Mucosa of rectum (tissue), 2 donors: ENCODE results near the gene SDCBP2.

ENCODE experiments used
- H3K27ac ChIP-seq, 2 donors: one replicate each; pipeline ENCODE4 v1.7.0; 2013; ENCODE audit warnings: inconsistent platforms in 2 of 2, low read depth in 2 of 2, low read length in 2 of 2
- H3K27me3 ChIP-seq, 2 donors: one replicate each; pipeline ENCODE4 v1.7.0; 2013; ENCODE audit warnings: low read length in 2 of 2; ENCODE audit not compliant: control insufficient read depth in 2 of 2, insufficient read depth in 2 of 2
- H3K36me3 ChIP-seq, 2 donors: one replicate each; pipeline ENCODE4 v1.7.0; 2013; ENCODE audit warnings: low read length in 2 of 2; ENCODE audit not compliant: control insufficient read depth in 2 of 2, insufficient read depth in 2 of 2
- H3K4me1 ChIP-seq, 2 donors: one replicate each; pipeline ENCODE4 v1.7.0; 2013; ENCODE audit warnings: low read length in 2 of 2, mild to moderate bottlenecking in 1 of 2; ENCODE audit not compliant: control insufficient read depth in 2 of 2, insufficient read depth in 2 of 2
- H3K4me3 ChIP-seq, 2 donors: one replicate each; pipeline ENCODE4 v1.7.0; 2013; ENCODE audit warnings: low read length in 2 of 2
- H3K9ac ChIP-seq, 2 donors: one replicate each; pipeline ENCODE4 v1.7.0; 2013; ENCODE audit warnings: low read length in 2 of 2, low read depth in 1 of 2, mild to moderate bottlenecking in 1 of 2
- H3K9me3 ChIP-seq, 2 donors: one replicate each; pipeline ENCODE4 v1.7.0; 2013; ENCODE audit warnings: low read length in 2 of 2; ENCODE audit not compliant: control insufficient read depth in 2 of 2
- donor health status: healthy.
- donor health status: Normal muscosa, but diverticular disease.

SDCBP2 gene

DNA sequence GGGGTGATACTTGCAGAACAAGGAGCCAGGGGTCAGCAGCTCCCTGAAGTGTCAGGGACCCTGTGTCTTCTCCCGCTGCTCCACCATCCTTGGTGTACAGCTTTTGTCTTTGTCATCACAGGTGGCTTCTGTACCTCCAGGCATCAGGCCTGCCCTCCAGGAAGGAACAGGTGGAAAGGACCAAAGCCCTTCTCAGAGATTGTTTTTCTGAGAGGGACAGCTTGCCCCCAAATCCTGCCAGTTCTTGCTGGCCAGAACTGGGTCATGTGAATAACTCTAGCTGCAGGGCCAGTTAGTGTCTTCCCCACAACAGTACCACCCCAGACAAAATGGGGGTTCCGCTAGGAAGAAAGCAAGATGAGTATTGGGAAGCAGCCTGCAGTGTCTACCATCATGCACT is 31.5 kb downstream of the SDCBP2 start:
- Histone ChIP-seq H3K27me3 (no peaks in the 10 kb centered on the region), H3K9me3 (no peaks in the 10 kb centered on the region)

GRCh38 chr20:1296922-1297321 is 32.0 kb downstream of the SDCBP2 start:
- no peaks in the 10 kb centered on the region for H3K27me3 ChIP-seq
- no peaks in the 10 kb centered on the region for H3K36me3 ChIP-seq
- no peak overlapping the region for H3K9ac ChIP-seq
- no peaks in the 10 kb centered on the region for H3K9me3 ChIP-seq
- no peak overlapping the region for H3K27ac ChIP-seq
- H3K4me3 ChIP-seq: no peak overlapping the region
- H3K4me1 ChIP-seq: no peaks in the 10 kb centered on the region

More for the DNA sequence above, 31.5 kb downstream of the SDCBP2 start:
- Histone ChIP-seq H3K4me3 (no peak overlapping the region), H3K4me1 (no peaks in the 10 kb centered on the region), H3K27ac (no peak overlapping the region), H3K36me3 (no peaks in the 10 kb centered on the region), H3K9ac (no peak overlapping the region)

- H3K4me3 ChIP-seq: no peak overlapping the region
- no peaks in the 10 kb centered on the region for H3K9me3 ChIP-seq
- no peak overlapping the region for H3K9ac ChIP-seq
- H3K36me3 ChIP-seq: no peaks in the 10 kb centered on the region
- H3K27ac ChIP-seq: no peak overlapping the region
- no peaks in the 10 kb centered on the region for H3K4me1 ChIP-seq
- H3K27me3 ChIP-seq: no peaks in the 10 kb centered on the region
Observed at GRCh38 chr20:1296117-1296610, 32.8 kb downstream of the SDCBP2 start.

- no peaks in the 10 kb centered on the region for H3K4me1 ChIP-seq
- no peak overlapping the region for H3K4me3 ChIP-seq
- no peak overlapping the region for H3K27ac ChIP-seq
- H3K9me3 ChIP-seq: no peaks in the 10 kb centered on the region
- no peaks in the 10 kb centered on the region for H3K27me3 ChIP-seq
- no peak overlapping the region for H3K9ac ChIP-seq
- no peaks in the 10 kb centered on the region for H3K36me3 ChIP-seq
Observed at GRCh38 chr20:1295276-1295930, 33.5 kb downstream of the SDCBP2 start.

DNA sequence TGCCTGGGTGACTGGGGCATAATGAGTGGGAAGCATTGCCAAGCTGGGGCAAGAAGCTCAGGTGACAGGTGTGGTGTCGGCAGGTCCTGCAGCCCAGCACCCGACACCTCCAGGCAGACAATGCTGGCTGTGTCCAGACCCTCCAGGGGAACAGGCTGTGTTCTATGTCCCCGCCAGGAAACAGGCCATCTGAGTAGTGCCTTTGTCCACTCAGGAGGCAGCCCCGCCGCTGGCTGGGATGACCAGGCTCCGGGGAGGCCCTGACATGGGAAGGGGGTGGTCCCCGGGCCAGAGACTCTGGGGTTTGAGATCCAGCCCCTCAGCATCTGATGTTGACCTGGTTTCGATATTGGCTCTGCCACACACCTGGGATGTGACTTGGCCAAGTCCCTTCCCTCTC is 34.4 kb downstream of the SDCBP2 start:
- no peaks in the 10 kb centered on the region for H3K36me3 ChIP-seq
- no peak overlapping the region for H3K9ac ChIP-seq
- no peak overlapping the region for H3K4me3 ChIP-seq
- no peaks in the 10 kb centered on the region for H3K27me3 ChIP-seq
- no peaks in the 10 kb centered on the region for H3K9me3 ChIP-seq
- no peaks in the 10 kb centered on the region for H3K4me1 ChIP-seq
- H3K27ac ChIP-seq: no peak overlapping the region

DNA sequence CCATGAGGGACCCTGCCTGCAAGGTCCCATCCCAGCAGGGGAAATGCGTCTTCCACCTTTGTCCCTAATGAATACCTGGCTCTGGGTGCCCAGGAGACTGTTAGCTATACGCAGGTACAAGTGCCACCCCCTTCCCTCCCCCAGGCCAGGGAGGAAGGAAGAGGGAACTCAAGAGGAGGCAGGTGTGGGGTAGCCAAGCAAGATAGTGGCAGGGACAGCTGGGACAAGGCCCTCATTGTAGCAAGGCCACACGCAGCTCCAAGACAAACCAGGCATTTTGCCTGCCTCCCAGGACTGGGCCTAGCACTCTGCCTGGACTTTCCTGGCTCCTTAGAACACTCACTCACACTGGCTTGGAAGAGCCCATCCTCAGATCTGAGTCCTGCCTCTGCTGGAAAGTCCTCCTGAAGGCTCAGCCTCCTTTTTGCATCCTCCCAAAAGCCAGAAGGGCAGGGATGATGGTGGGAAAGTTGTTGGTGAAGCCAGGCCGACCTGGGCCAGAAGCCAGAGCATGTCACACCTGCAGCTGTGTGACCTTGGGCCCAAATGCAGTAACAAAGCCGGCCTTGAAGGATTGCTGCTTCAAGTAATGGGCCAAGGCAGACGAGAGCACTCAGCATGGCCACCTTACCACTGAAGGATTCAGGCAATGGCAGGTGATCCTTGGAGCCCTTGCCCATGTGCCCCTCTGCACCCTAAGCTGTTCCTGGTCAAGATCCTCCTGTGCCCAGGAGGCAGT is 35.1 kb downstream of the SDCBP2 start:
- Histone ChIP-seq H3K4me3 (no peak overlapping the region), H3K9me3 (no peaks in the 10 kb centered on the region), H3K36me3 (no peaks in the 10 kb centered on the region), H3K4me1 (no peaks in the 10 kb centered on the region), H3K9ac (no peak overlapping the region), H3K27ac (no peak overlapping the region), H3K27me3 (no peaks in the 10 kb centered on the region)

DNA sequence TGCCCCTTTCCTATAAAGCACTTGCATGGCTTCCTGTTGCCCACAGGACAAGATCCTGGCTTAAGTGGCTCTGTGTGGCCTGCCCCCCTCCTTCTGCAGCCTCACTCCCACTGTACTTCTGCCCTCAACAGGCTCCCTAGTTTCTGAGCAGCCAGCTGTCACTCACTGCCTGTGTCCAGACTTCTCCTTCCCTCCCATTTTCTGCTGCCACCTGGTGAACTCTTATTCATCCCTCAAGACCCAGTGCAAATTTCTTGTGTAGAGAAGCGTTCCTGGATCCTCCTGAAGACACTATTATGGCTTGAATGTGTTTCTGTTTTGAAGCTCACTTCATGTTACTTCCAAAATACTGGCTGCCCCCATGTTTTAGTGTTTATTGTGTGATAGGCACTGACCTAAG is 36.3 kb downstream of the SDCBP2 start:
- Histone ChIP-seq H3K4me3 (no peak overlapping the region), H3K9ac (no peak overlapping the region), H3K36me3 (no peaks in the 10 kb centered on the region), H3K27me3 (no peaks in the 10 kb centered on the region), H3K9me3 (no peaks in the 10 kb centered on the region), H3K4me1 (no peaks in the 10 kb centered on the region), H3K27ac (no peak overlapping the region)

DNA sequence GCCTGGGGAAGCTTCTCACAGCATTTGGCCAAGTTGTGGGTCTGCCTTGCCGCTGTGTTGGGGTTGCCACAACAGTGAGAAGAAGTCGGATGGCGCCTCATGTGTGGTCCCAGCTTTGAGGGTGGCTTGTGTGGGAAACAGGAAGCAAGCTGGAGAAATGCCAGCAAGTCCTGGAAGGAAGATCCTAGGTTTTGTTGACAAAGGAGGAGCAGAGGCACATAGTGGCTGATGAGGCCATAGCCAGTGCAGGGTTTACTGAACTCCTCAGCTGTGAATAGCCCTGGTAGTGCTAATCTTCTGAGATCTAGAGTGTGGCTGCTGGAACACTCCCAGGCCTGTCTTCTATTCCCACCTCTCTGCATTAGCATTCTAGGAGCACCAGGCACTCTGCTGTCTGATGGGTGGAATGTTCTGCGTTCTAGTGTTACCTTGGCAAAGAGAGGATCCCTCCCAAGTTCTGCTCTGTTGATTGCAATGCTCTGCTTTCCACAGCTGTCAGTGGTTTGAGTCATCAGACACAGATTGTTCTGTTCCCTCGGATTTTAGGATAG is 37.7 kb downstream of the SDCBP2 start:
- H3K9me3 ChIP-seq: no peaks in the 10 kb centered on the region
- H3K36me3 ChIP-seq: no peaks in the 10 kb centered on the region
- H3K9ac ChIP-seq: no peak overlapping the region
- H3K27me3 ChIP-seq: no peaks in the 10 kb centered on the region
- no peak overlapping the region for H3K4me3 ChIP-seq
- peak overlapping the region in 1 of 2 donors; percentile 21 for H3K27ac ChIP-seq
- no peaks in the 10 kb centered on the region for H3K4me1 ChIP-seq

GRCh38 chr20:1287787-1288569 is 41.0 kb downstream of the SDCBP2 start:
- no peaks in the 10 kb centered on the region for H3K36me3 ChIP-seq
- H3K27ac ChIP-seq: no peak overlapping the region
- no peak overlapping the region for H3K9ac ChIP-seq
- no peak overlapping the region for H3K4me3 ChIP-seq
- H3K4me1 ChIP-seq: no peaks in the 10 kb centered on the region
- H3K9me3 ChIP-seq: no peaks in the 10 kb centered on the region
- H3K27me3 ChIP-seq: no peaks in the 10 kb centered on the region

- no peak overlapping the region for H3K4me3 ChIP-seq
- no peaks in the 10 kb centered on the region for H3K9me3 ChIP-seq
- no peaks in the 10 kb centered on the region for H3K27me3 ChIP-seq
- H3K27ac ChIP-seq: no peak overlapping the region
- H3K9ac ChIP-seq: no peak overlapping the region
- H3K36me3 ChIP-seq: no peaks in the 10 kb centered on the region
- H3K4me1 ChIP-seq: no peaks in the 10 kb centered on the region
Observed at GRCh38 chr20:1287306-1287705, 41.6 kb downstream of the SDCBP2 start.
